Caco-2 (cell line): ENCODE data around the gene ADCY4. TPM values are rescaled to one million over a fixed set of nuclear protein-coding genes. Genes with fewer than 3 reads are reported as not detected.
A peak's percentile ranks its signal among the peaks of the same experiment; 100 is the strongest.

Experiments used
- BruUV-seq: library from RNA; stranded (reverse); fragments of 400-500 nt; replicated peaks from 2 replicates; lab custom pipeline; 2021; lab: Mats Ljungman, UMichigan
- CTCF ChIA-PET: fragments of 300-600 bp; sonication (Branson Sonifier 250); formaldehyde crosslinking; loops from one replicate; lab custom pipeline; 2022; ENCODE audit warnings: antibody characterized with exemption; lab: Charles Lee
- POLR2A ChIA-PET: fragments of 300-600 bp; sonication (Branson Sonifier 250); formaldehyde crosslinking; loops from one replicate; lab custom pipeline; 2022; ENCODE audit warnings: antibody characterized with exemption; lab: Charles Lee
- DNase-seq, 2 experiments: peaks; one replicate each; pipeline versions ENCODE4 v3.0.0 to v3.0.0-alpha.2; 2020 to 2022
- H3K27me3 ChIP-seq: replicated peaks from 2 replicates; pipeline ENCODE4 v1.6.0; 2011; ENCODE audit warnings: low read length; ENCODE audit not compliant: control insufficient read depth, insufficient read depth
- H3K36me3 ChIP-seq: 2 replicates; pipeline ENCODE4 v1.5.1; 2011; ENCODE audit warnings: low read length; ENCODE audit not compliant: control insufficient read depth, insufficient read depth
- H3K4me1 ChIP-seq: fragments of 250-450 bp; sonication (Bioruptor Pico); 2 replicates; pipeline ENCODE4 v1.5.1; 2020; ENCODE audit warnings: mild to moderate bottlenecking
- H3K4me3 ChIP-seq: 2 replicates; pipeline ENCODE4 v1.5.1; 2011; ENCODE audit warnings: low read depth, mild to moderate bottlenecking, control low read depth, low read length
- H3K9me3 ChIP-seq: fragments of 250-450 bp; sonication (Bioruptor Pico); 2 replicates; pipeline ENCODE4 v1.5.1; 2020; ENCODE audit warnings: mild to moderate bottlenecking, moderate library complexity
- H3K27ac Mint-ChIP-seq: one replicate; pipeline ENCODE4 v1.8.0; 2022; ENCODE audit warnings: mixed read lengths; ENCODE audit not compliant: unreplicated experiment
- H3K27me3 Mint-ChIP-seq: one replicate; pipeline ENCODE4 v1.8.0; 2022; ENCODE audit warnings: mixed read lengths; ENCODE audit not compliant: insufficient read depth, unreplicated experiment
- H3K36me3 Mint-ChIP-seq: one replicate; pipeline ENCODE4 v1.8.0; 2022; ENCODE audit warnings: mild to moderate bottlenecking, mixed read lengths; ENCODE audit not compliant: insufficient read depth, unreplicated experiment
- H3K4me1 Mint-ChIP-seq: one replicate; pipeline ENCODE4 v1.8.0; 2022; ENCODE audit warnings: low read depth, mixed read lengths; ENCODE audit not compliant: unreplicated experiment
- H3K4me3 Mint-ChIP-seq: one replicate; pipeline ENCODE4 v1.8.0; 2022; ENCODE audit warnings: mild to moderate bottlenecking, moderate library complexity, mixed read lengths; ENCODE audit not compliant: unreplicated experiment
- H3K9me3 Mint-ChIP-seq: one replicate; pipeline ENCODE4 v1.8.0; 2022; ENCODE audit warnings: mixed read lengths; ENCODE audit not compliant: unreplicated experiment
- CTCF ChIP-seq, 2 experiments: fragments of 200-600 bp in 1 of 2; IDR thresholded peaks; 1 replicate in 1 of 2; 2 replicates in 1 of 2; pipeline versions ENCODE4 v1.5.1 to v1.8.0; 2011 to 2022; ENCODE audit warnings: antibody characterized with exemption in 1 of 2, control low read depth in 1 of 2, inconsistent platforms in 1 of 2, low read depth in 1 of 2, low read length in 1 of 2, mild to moderate bottlenecking in 1 of 2, moderate library complexity in 1 of 2; ENCODE audit not compliant: insufficient read depth in 1 of 2, severe bottlenecking in 1 of 2, unreplicated experiment in 1 of 2
- intact Hi-C: fragments of 100-400 bp; cut with micrococcal nuclease; formaldehyde crosslinking; loops from one replicate; pipeline ENCODE4 v1.10.0; 2022; ENCODE audit not compliant: unreplicated experiment
- total RNA-seq: library from RNA; stranded (reverse); gene quantifications from 2 replicates; pipeline ENCODE4 v1.2.3, GENCODE V29; 2022

The ADCY4 gene
- total RNA-seq, 1 experiment from 2014 or later: 0.57 TPM

- no peak overlapping the region for H3K4me3 ChIP-seq
- BruUV-seq: no TSS peak
- intact Hi-C loops: no loop called here
- no peaks in the 10 kb centered on the region for H3K36me3 ChIP-seq
- Mint-ChIP-seq H3K36me3 (peaks cover 17% of the 10 kb centered on the region), H3K27ac (no peak overlapping the region), H3K27me3 (peaks cover 8% of the 10 kb centered on the region), H3K9me3 (no peaks in the 10 kb centered on the region), H3K4me1 (peaks cover 6% of the 10 kb centered on the region), H3K4me3 (no peak overlapping the region)
- peaks cover 14% of the 10 kb centered on the region for H3K4me1 ChIP-seq
- ChIA-PET CTCF (interaction anchor here (1.1 kb wide), 1 partner anchor 52 kb away, joined by 5 read pairs; no protein-coding TSS in a partner anchor), POLR2A (no interaction called here)
- DNase-seq: no peak
- no peaks in the 10 kb centered on the region for H3K27me3 ChIP-seq
- no peaks in the 10 kb centered on the region for H3K9me3 ChIP-seq
- no peak for TF ChIP-seq CTCF (IDR thresholded peaks at IDR 0.05; ENCODE audit: insufficient read depth in 1 of 2, low read depth in 1 of 2, low read length in 1 of 2, severe bottlenecking in 1 of 2, unreplicated experiment in 1 of 2)
Measured at GRCh38 chr14:24314377-24315193, 20.3 kb downstream of the ADCY4 start.

GRCh38 chr14:24313913-24314312 lies 21.0 kb downstream of the ADCY4 start:
- CTCF ChIA-PET: no interaction called here
- BruUV-seq: TSS peak; percentile 17
- no peak for DNase-seq

More at GRCh38 chr14:24313913-24314312, 21.0 kb downstream of the ADCY4 start:
- no peaks in the 10 kb centered on the region for H3K36me3 ChIP-seq
- H3K27me3 ChIP-seq: no peaks in the 10 kb centered on the region
- Mint-ChIP-seq H3K4me1 (peaks cover 6% of the 10 kb centered on the region), H3K27me3 (peaks cover 3% of the 10 kb centered on the region), H3K27ac (no peak overlapping the region), H3K36me3 (peaks cover 21% of the 10 kb centered on the region), H3K9me3 (no peaks in the 10 kb centered on the region), H3K4me3 (no peak overlapping the region)
- POLR2A ChIA-PET: no interaction called here
- TF ChIP-seq CTCF (IDR thresholded peaks at IDR 0.05; ENCODE audit: insufficient read depth in 1 of 2, low read depth in 1 of 2, low read length in 1 of 2, severe bottlenecking in 1 of 2, unreplicated experiment in 1 of 2): no peak
- H3K9me3 ChIP-seq: no peaks in the 10 kb centered on the region
- H3K4me1 ChIP-seq: peaks cover 14% of the 10 kb centered on the region
- intact Hi-C loops: no loop called here
- no peak overlapping the region for H3K4me3 ChIP-seq
